Bronchial epithelial cell (primary cell): Measurements from ENCODE around the gene TCF20. TPM values are rescaled to one million over a fixed set of nuclear protein-coding genes. Genes with fewer than 3 reads are reported as not detected.
A peak's percentile ranks its signal among the peaks of the same experiment; 100 is the strongest.

Experiments used
- DNase-seq: peaks from one replicate; pipeline ENCODE4 v3.0.0-alpha.2; 2010; ENCODE audit warnings: low read depth
- FAIRE-seq: peaks from 2 replicates; lab custom pipeline; 2011; peaks lifted over from hg19 to GRCh38; lab: Jason Lieb, UNC
- H3K27me3 ChIP-seq: 2 replicates; pipeline ENCODE4 v1.5.1; 2011; ENCODE audit warnings: low read length; ENCODE audit not compliant: control insufficient read depth, insufficient read depth
- H3K36me3 ChIP-seq: 2 replicates; pipeline ENCODE4 v1.5.1; 2011; ENCODE audit warnings: low read length; ENCODE audit not compliant: control insufficient read depth, insufficient read depth
- H3K4me3 ChIP-seq: 2 replicates; pipeline ENCODE4 v1.5.1; 2011; ENCODE audit warnings: mild to moderate bottlenecking, low read depth, low read length, control low read depth
- total RNA-seq: library from RNA; depleted of rRNA; stranded (reverse); fragments of >200 nt; gene quantifications from 2 replicates; pipeline ENCODE4 v1.2.1, GENCODE V29; 2014
- TF ChIP-seq, protein P1 (sequence below): IDR thresholded peaks from 2 replicates; pipeline ENCODE4 v1.5.1; 2011; ENCODE audit warnings: mild to moderate bottlenecking, moderate library complexity, low read length, control low read depth, inconsistent platforms; ENCODE audit not compliant: insufficient read depth, severe bottlenecking

TCF20 gene
- total RNA-seq, 1 donor from 2014 or later, result 40.8 TPM

DNA sequence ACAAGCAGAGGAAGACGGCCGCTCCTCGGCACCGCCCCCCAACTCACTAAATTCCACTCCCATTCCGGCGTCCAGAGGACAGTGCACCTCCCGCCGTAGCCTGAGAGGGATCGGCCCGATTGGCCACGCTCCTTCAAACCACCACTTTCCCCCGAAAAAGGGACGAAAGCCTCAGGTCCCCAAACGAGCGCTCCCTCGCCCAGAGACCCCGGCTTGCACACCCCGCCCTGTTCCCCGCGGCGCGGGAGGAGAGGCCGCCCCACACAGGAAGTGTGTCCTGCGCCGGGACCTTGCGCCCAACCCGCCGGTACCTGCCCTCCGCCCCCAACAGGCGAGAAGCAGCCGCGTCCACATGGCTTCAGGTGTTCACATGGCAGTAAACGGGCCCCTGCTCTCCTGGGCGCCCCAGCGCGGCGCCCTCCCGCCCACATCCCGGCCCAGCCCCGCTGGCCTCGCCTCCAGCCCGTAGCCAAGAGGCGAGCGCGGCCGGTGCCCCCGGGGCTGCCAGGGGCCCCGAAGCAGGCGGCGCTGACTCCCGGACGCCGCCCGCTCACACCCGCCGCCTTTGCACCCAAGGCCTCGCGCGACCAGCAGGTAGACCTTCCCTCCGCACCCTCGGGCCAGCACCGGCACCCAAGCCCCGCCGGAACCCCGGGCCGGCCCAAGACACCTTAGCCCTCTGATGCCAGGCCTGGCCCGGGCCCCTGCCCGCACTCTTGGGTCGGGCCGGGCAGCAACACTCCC is 849 bp downstream of the TCF20 start:
- FAIRE-seq (no peak), DNase-seq (peak; percentile 62)
- TF ChIP-seq, protein P1, sequence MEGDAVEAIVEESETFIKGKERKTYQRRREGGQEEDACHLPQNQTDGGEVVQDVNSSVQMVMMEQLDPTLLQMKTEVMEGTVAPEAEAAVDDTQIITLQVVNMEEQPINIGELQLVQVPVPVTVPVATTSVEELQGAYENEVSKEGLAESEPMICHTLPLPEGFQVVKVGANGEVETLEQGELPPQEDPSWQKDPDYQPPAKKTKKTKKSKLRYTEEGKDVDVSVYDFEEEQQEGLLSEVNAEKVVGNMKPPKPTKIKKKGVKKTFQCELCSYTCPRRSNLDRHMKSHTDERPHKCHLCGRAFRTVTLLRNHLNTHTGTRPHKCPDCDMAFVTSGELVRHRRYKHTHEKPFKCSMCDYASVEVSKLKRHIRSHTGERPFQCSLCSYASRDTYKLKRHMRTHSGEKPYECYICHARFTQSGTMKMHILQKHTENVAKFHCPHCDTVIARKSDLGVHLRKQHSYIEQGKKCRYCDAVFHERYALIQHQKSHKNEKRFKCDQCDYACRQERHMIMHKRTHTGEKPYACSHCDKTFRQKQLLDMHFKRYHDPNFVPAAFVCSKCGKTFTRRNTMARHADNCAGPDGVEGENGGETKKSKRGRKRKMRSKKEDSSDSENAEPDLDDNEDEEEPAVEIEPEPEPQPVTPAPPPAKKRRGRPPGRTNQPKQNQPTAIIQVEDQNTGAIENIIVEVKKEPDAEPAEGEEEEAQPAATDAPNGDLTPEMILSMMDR, result peak; percentile 33
- H3K27me3 ChIP-seq, result no peaks in the 10 kb centered on the region
- H3K4me3 ChIP-seq, result peak overlapping the region; percentile 90
- no peaks in the 10 kb centered on the region for H3K36me3 ChIP-seq

DNA sequence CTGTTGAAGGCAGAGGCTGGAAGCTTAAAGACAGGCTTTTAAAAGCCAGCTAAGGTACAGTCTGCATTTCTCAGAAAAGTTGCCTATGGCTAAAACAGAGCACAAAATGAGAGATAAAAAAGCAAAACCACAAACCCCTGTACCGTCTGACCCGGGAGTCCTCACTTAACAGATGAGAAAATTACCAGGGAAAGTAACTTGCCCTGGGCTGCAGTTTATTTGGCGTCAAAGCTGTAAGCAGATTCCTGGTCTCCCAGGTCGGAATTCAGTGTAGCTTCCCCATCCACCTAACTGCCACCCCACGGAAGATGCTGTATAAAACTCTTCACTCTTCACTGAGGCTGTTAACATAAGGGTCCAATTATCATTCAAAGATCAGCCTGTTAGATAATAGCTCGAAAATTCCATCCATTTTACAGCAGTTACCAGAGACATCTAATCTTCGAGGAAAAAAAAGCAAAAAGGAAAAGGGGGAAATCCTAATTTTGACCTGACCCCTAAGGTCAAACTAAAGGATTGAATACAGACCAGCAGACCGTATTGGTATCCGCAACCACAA is 1.5 kb downstream of the TCF20 start:
- Histone ChIP-seq H3K36me3 (no peaks in the 10 kb centered on the region), H3K27me3 (no peaks in the 10 kb centered on the region), H3K4me3 (peak overlapping the region; percentile 90)
- FAIRE-seq (no peak), DNase-seq (no peak)
- TF ChIP-seq, protein P1, result no peak

DNA sequence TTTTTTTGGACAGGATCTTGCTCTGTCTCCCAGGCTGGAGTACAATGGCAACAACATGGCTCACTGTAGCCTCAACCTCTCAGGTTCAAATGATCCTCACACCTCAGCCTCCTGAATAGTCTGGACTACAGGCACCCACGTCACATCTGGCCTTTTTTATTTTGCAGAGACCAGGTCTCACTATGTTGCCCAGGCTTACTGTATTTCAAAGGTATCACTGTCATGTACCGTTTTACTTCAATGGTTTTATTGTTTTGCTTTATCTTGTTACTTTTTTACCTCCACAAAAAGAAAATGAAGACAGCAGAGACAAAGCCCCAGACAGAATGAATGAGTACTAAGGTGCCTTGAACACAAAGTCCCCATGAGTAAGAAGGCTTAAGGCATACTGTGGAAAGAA is 5.1 kb downstream of the TCF20 start:
- no peak for DNase-seq
- H3K4me3 ChIP-seq, result no peak overlapping the region
- no peaks in the 10 kb centered on the region for H3K36me3 ChIP-seq
- no peaks in the 10 kb centered on the region for H3K27me3 ChIP-seq
- TF ChIP-seq, protein P1, result no peak
- FAIRE-seq, result no peak

DNA sequence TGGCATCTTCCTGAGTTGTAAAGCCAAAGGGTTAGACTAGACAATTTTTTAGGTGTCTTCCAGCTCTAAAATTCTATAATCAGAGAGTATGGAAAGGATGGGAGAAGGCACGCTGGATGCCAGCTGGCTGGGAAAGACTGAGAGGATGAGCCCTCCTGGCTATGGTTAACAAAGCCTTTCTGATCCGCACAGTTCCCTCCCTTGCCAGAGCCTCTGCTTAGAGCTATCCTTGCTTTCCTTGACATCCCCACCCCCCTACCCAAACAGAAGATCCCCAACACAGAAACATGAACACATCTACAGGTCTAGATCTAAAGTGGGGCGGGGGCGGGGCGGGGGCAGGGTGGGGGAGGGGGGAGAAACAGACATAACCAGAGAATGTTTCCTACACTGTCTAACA is 6.5 kb downstream of the TCF20 start:
- Histone ChIP-seq H3K4me3 (no peak overlapping the region), H3K36me3 (no peaks in the 10 kb centered on the region), H3K27me3 (no peaks in the 10 kb centered on the region)
- no peak for FAIRE-seq
- no peak for DNase-seq
- TF ChIP-seq, protein P1, result no peak

DNA sequence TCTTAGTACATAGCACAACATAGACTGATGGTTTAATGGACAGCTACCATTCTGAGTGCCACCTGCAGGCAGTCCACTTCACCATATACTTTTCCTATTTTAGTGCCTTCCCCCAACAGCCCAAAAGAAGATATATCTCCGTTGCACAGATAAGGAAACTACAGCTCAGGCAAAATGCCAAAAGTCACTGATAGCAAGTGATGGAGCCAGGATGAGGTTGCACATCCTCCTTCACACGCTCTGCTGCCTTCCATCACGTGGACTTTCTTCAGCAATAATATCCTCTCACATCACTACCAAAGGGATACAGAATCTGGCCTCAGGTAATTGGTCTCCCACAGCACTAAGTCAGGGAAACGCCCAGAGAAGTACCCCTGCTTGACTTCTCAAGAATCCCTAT is 7.5 kb downstream of the TCF20 start:
- H3K4me3 ChIP-seq, result no peak overlapping the region
- FAIRE-seq (no peak), DNase-seq (no peak)
- H3K27me3 ChIP-seq, result no peaks in the 10 kb centered on the region
- TF ChIP-seq, protein P1, result no peak
- H3K36me3 ChIP-seq, result no peaks in the 10 kb centered on the region
